GM06990 (cell line): Measurements from ENCODE around the gene IL20RA.

Experiments used
- DNase-seq: peaks from one replicate; pipeline ENCODE4 v3.0.0-alpha.2; 2011; ENCODE audit not compliant: insufficient read length; ENCODE audit errors: extremely low read depth
- H3K27me3 ChIP-seq: replicated peaks from 2 replicates; pipeline ENCODE4 v1.6.0; 2011; ENCODE audit warnings: low read length; ENCODE audit not compliant: control insufficient read depth, insufficient read depth
- H3K36me3 ChIP-seq: 2 replicates; pipeline ENCODE4 v1.5.1; 2011; ENCODE audit warnings: low read length; ENCODE audit not compliant: control insufficient read depth, insufficient read depth
- H3K4me3 ChIP-seq: replicated peaks from 2 replicates; pipeline ENCODE4 v1.5.1; 2011; ENCODE audit warnings: low read depth, mild to moderate bottlenecking, control low read depth, low read length
- TF ChIP-seq, protein P1 (sequence below): IDR thresholded peaks from 2 replicates; pipeline ENCODE4 v1.5.1; 2011; ENCODE audit warnings: low read length, control low read depth, mild to moderate bottlenecking, inconsistent platforms; ENCODE audit not compliant: insufficient read depth, poor library complexity, severe bottlenecking

Gene IL20RA

DNA sequence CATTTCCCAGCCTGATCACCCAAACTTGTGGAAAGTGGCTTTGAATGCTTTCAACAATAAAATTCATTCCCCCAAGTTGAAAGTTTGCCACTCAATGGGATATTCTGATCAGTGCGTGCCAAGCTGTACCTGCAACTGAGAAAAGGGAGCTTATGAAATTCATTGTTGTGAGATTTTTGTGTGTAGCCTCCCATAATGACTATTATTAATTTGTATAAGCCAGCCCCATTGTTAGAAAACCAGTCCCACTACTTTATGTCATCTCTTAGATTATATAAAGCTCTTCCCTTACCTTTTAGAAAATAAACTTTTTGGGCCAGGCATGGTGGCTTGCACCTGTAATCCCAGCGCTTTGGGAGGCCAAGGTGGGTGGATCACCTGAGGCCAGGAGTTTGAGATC, 15.9 kb downstream of the IL20RA start:
- Histone ChIP-seq H3K36me3 (no peaks in the 10 kb centered on the region), H3K27me3 (no peaks in the 10 kb centered on the region; the same call in 1 of the 2 replicates), H3K4me3 (no peak overlapping the region)
- TF ChIP-seq, protein P1, sequence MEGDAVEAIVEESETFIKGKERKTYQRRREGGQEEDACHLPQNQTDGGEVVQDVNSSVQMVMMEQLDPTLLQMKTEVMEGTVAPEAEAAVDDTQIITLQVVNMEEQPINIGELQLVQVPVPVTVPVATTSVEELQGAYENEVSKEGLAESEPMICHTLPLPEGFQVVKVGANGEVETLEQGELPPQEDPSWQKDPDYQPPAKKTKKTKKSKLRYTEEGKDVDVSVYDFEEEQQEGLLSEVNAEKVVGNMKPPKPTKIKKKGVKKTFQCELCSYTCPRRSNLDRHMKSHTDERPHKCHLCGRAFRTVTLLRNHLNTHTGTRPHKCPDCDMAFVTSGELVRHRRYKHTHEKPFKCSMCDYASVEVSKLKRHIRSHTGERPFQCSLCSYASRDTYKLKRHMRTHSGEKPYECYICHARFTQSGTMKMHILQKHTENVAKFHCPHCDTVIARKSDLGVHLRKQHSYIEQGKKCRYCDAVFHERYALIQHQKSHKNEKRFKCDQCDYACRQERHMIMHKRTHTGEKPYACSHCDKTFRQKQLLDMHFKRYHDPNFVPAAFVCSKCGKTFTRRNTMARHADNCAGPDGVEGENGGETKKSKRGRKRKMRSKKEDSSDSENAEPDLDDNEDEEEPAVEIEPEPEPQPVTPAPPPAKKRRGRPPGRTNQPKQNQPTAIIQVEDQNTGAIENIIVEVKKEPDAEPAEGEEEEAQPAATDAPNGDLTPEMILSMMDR: no peak
- DNase-seq: no peak

DNA sequence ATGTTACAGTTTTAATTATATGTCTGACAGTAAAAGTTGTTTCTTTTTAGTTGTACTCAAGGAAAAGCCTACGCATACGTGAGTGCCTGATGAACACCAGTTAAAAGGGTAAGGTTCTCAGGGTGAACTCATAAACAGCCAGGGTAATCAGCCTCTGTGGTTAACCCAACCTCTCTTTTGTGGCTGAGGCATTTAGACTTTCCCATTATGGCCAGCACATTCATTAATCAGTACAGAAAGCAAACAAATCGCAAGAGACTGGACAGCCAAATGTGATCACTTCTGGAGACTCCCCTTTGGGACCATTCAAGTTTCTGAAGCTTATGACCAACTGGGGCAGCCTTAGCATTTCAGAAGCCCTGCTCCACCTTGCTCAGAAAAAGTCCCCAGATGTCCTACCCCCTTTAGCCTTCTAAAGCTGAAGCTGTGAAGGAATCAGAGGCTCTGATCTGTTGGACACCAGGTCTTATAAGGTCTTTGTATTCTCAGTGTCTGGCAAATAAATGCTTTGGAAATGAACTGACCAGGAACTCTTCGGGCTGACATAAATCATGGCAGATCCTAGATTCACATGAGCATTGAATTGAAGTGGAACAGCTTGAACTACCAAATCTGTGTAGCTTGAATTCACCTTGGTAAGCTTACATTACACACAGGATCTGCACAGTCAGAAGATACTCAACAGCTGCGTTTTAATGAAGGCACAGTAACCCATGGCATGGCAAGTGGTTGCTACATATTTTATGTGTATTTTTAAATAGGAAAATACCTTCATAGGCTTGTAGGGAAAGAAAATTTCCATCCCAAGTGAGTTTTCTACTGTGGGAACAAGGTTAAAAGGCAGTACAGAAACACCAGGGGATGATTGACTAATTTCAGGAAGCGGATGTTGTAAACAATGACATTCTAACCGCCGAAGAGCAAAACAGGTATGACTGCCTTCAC, 18.7 kb downstream of the IL20RA start:
- Histone ChIP-seq H3K36me3 (no peaks in the 10 kb centered on the region), H3K27me3 (no peaks in the 10 kb centered on the region), H3K4me3 (no peak overlapping the region)
- TF ChIP-seq, protein P1: no peak
- no peak for DNase-seq

DNA sequence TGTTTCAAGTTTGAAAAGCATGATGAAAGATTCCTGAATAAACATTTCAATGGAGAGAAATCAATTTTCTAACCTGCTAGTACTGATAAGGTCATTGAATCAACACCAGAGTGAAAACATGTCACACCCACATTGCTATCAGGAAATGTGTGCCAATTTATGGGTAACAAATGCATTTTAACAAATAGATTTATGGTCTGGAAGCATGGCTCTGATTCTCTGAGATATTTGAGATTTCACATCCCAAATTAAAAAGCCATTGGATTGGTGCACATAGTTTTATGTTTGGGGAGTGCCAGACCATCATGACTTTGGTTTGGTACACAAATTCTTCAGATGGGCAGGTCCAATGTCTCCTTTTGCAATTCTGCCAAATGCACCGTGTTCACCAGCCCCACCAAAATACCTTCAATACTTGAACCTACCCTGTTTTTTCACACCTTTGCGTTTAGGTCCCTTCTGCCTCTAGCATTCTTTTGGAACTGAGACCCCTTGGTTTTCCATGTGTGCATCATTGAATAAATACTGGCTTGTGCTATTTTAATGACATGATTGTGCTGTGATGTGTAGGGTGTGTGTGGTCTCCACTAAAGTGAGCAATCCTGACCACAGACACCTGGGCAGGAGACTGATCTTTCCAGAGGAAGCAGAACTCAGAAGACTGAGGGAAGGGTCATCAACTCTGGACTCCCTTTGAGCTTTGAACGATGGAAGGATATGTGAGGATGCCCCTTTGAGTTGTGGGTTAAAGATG, 20.4 kb downstream of the IL20RA start:
- no peak overlapping the region for H3K4me3 ChIP-seq
- DNase-seq: no peak
- H3K36me3 ChIP-seq: no peaks in the 10 kb centered on the region
- TF ChIP-seq, protein P1: no peak
- no peaks in the 10 kb centered on the region for H3K27me3 ChIP-seq

DNA sequence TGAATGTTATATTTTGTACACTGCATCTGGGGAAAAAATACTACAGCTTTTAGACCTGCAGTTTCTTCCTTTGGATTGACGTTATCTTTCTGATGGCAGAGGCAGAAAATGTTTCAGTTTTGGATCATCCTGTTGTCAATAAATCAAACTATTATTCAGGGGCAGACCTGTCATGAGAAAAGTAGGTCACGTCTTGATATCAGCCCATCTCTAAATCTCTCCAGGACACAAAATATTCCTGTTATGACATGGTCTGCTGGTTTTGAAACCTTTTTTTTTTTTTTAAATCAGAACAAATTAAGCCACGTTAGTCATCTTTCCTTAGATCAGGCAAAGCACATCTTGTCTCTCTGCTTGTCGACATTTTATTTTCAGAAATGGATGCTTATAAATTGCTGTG, 24.0 kb downstream of the IL20RA start:
- Histone ChIP-seq H3K36me3 (no peaks in the 10 kb centered on the region), H3K4me3 (no peak overlapping the region), H3K27me3 (no peaks in the 10 kb centered on the region)
- DNase-seq: no peak
- TF ChIP-seq, protein P1: no peak

DNA sequence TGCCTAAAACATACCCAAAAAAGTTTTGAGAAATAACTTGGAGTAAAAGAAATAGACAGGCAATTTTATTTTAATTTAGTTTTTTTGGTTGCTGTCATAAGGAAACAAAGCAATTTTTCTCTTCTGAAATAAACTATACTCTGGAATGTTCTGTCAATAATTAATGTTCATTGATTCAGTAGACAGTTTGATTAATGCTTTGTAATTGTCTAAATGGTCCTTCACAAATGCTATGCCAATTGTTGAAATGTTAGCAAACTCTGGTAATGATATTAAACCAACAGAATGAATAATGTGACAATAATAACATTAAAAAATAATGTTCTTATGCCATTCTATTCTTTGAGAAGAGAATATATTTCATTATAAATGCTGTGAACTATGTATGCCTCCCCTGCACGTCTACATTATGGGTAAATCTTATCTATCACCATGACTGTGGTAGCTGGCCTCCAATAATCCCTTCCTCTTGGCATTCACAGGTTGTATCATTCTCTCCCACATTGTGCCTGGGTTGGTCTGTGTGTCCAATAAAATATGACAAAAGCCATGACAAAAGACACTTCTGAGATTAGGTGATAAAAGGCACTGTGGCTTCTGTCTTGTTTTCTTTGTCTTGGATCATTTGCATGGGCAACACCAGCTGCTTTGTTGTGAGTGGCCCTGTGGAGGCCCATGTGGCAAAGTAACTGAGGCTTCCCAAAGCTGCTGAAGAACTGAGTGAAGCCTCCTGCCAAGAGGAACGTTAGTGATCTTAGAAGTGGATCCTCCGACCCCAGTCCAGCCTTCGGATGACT, 25.1 kb downstream of the IL20RA start:
- H3K27me3 ChIP-seq: no peaks in the 10 kb centered on the region
- H3K36me3 ChIP-seq: no peaks in the 10 kb centered on the region
- no peak overlapping the region for H3K4me3 ChIP-seq
- DNase-seq: no peak
- TF ChIP-seq, protein P1: no peak
